Endothelial cell of umbilical vein (primary cell): Measurements from ENCODE around the gene WDR4. TPM values are rescaled to one million over a fixed set of nuclear protein-coding genes. Genes with fewer than 3 reads are reported as not detected.
"Not testable (repeated sequence)": the region's sequence is repeated elsewhere in the genome, so short reads cannot be mapped to it uniquely, and the experiment has no call there.

ENCODE experiments used
- BruUV-seq: library from RNA; stranded (reverse); fragments of 400-500 nt; replicated peaks from 2 replicates; lab custom pipeline; 2021; lab: Mats Ljungman, UMichigan
- CTCF ChIA-PET: fragments of 300-600, 350-600 bp; sonication (Branson Sonifier 250); formaldehyde crosslinking; loops from one replicate; lab custom pipeline; 2021; ENCODE audit warnings: antibody characterized with exemption, inconsistent platforms; lab: Charles Lee
- POLR2A ChIA-PET: fragments of 300-600, 350-600 bp; sonication (Branson Sonifier 250); formaldehyde crosslinking; loops from one replicate; lab custom pipeline; 2021; ENCODE audit warnings: antibody characterized with exemption, inconsistent platforms; lab: Charles Lee
- DNase-seq: peaks from one replicate; pipeline ENCODE4 v3.0.0-alpha.2; 2011; ENCODE audit warnings: low read depth, low spot score
- FAIRE-seq: peaks from 2 replicates; lab custom pipeline; 2011; peaks lifted over from hg19 to GRCh38; lab: Jason Lieb, UNC
- H2AFZ ChIP-seq: 2 replicates; pipeline ENCODE4 v1.6.0; 2012; ENCODE audit warnings: low read depth, low read length, control low read depth, inconsistent platforms
- H3K27ac ChIP-seq: 2 replicates; pipeline ENCODE4 v1.5.1; 2011; ENCODE audit warnings: low read depth, mild to moderate bottlenecking, control low read depth, low read length, moderate library complexity; ENCODE audit not compliant: insufficient read depth
- H3K27me3 ChIP-seq, 2 experiments: 2 replicates each; pipeline versions ENCODE4 v1.6.0 to v1.6.1; 2011; ENCODE audit warnings: low read length in 2 of 2, mixed read lengths in 1 of 2; ENCODE audit not compliant: control insufficient read depth in 2 of 2, insufficient read depth in 2 of 2
- H3K36me3 ChIP-seq, 2 experiments: 2 replicates in 1 of 2; 3 replicates in 1 of 2; pipeline ENCODE4 v1.5.1; 2011; ENCODE audit warnings: low read length in 2 of 2, mild to moderate bottlenecking in 1 of 2, moderate library complexity in 1 of 2; ENCODE audit not compliant: control insufficient read depth in 2 of 2, insufficient read depth in 2 of 2; ENCODE audit errors: extremely low read depth in 1 of 2
- H3K4me1 ChIP-seq: 3 replicates; pipeline ENCODE4 v1.5.1; 2011; ENCODE audit warnings: mild to moderate bottlenecking, low read length; ENCODE audit not compliant: control insufficient read depth, insufficient read depth; ENCODE audit errors: extremely low read depth
- H3K4me2 ChIP-seq: 2 replicates; pipeline ENCODE4 v1.6.1; 2011; ENCODE audit warnings: low read length, control low read depth, mixed read lengths; ENCODE audit not compliant: insufficient read depth
- H3K4me3 ChIP-seq, 3 experiments: fragments of 200-600 bp in 1 of 3; sonication (generic), shearing (Covaris generic) in 1 of 3; replicated peaks in 1 of 3; 2 replicates each; pipeline ENCODE4 v1.5.1; 2011 to 2016; ENCODE audit warnings: control low read depth in 3 of 3, low read length in 3 of 3, mild to moderate bottlenecking in 2 of 3, inconsistent platforms in 1 of 3, low read depth in 1 of 3, moderate library complexity in 1 of 3; ENCODE audit not compliant: insufficient read depth in 1 of 3
- H3K79me2 ChIP-seq: 2 replicates; pipeline ENCODE4 v1.6.0; 2012; ENCODE audit warnings: low read length, inconsistent platforms; ENCODE audit not compliant: control insufficient read depth, insufficient read depth
- H3K9ac ChIP-seq: replicated peaks from 2 replicates; pipeline ENCODE3; 2011; ENCODE audit warnings: low read length, control low read depth; ENCODE audit not compliant: insufficient read depth; ENCODE audit errors: extremely low read depth
- H3K9me1 ChIP-seq: replicated peaks from 3 replicates; pipeline ENCODE4 v1.6.0; 2011; ENCODE audit warnings: mild to moderate bottlenecking, low read length; ENCODE audit not compliant: control insufficient read depth, insufficient read depth; ENCODE audit errors: extremely low read depth
- H3K9me3 ChIP-seq: replicated peaks from 2 replicates; pipeline ENCODE4 v1.5.1; 2012; ENCODE audit warnings: low read length, inconsistent platforms; ENCODE audit not compliant: control insufficient read depth, insufficient read depth
- H4K20me1 ChIP-seq: replicated peaks from 2 replicates; pipeline ENCODE3; 2011; ENCODE audit warnings: mild to moderate bottlenecking, low read length; ENCODE audit not compliant: control insufficient read depth, insufficient read depth; ENCODE audit errors: extremely low read depth
- EZH2 ChIP-seq: IDR thresholded peaks from 2 replicates; pipeline ENCODE4 v1.6.1; 2012; ENCODE audit warnings: borderline replicate concordance, low read depth, mild to moderate bottlenecking, moderate library complexity, low read length, inconsistent platforms; ENCODE audit not compliant: severe bottlenecking
- FOS ChIP-seq: IDR thresholded peaks from 2 replicates; pipeline ENCODE4 v1.6.1; 2011; ENCODE audit warnings: mild to moderate bottlenecking, low read length, moderate library complexity, borderline replicate concordance; ENCODE audit not compliant: insufficient read depth
- GATA2 ChIP-seq: IDR thresholded peaks from 2 replicates; pipeline ENCODE4 v1.7.0; 2011; ENCODE audit warnings: low read depth, mild to moderate bottlenecking, moderate library complexity, mixed read lengths, low read length; ENCODE audit not compliant: insufficient read length, insufficient read depth
- JUN ChIP-seq: IDR thresholded peaks from 2 replicates; pipeline ENCODE4 v1.6.1; 2011; ENCODE audit warnings: borderline replicate concordance, low read depth; ENCODE audit not compliant: insufficient read length, insufficient read depth
- MYC ChIP-seq: IDR thresholded peaks from one replicate; pipeline ENCODE4 v1.6.1; 2011; ENCODE audit warnings: mild to moderate bottlenecking, low read depth, low read length
- POLR2A ChIP-seq: IDR thresholded peaks from 2 replicates; pipeline ENCODE4 v1.6.1; 2012; ENCODE audit warnings: low read depth, mild to moderate bottlenecking, control low read depth, low read length
- POLR2AphosphoS5 ChIP-seq: IDR thresholded peaks from 2 replicates; pipeline ENCODE4 v1.6.1; 2012; ENCODE audit warnings: low read depth, mild to moderate bottlenecking, control low read depth, low read length, moderate library complexity; ENCODE audit not compliant: insufficient read depth
- dilution Hi-C: fragments of 300-500 bp; cut with MboI; formaldehyde crosslinking; loops from one replicate; pipeline ENCODE4 v1.15.0; 2019; ENCODE audit warnings: low sequenced_read_pairs; ENCODE audit not compliant: extremely low pct_ligation_motif_present
- intact Hi-C: fragments of 100-400 bp; cut with micrococcal nuclease; formaldehyde crosslinking; loops from one replicate; pipeline ENCODE4 v1.10.0; 2022
- polyA plus RNA-seq, 4 experiments: library from polyadenylated mRNA; depleted of rRNA in 3 of 4; stranded (reverse) in 3 of 4; unstranded in 1 of 4; fragments of >200 nt; gene quantifications; 2 replicates each; pipeline versions ENCODE4 v1.2.1 to v1.2.3, GENCODE V29; 2011 to 2012; ENCODE audit warnings: missing spikeins in 1 of 4
- total RNA-seq: library from RNA; stranded (reverse); gene quantifications from 2 replicates; pipeline ENCODE4 v1.2.3, GENCODE V29; 2021
- TF ChIP-seq, protein P1 (sequence below): IDR thresholded peaks from 2 replicates; pipeline ENCODE4 v1.6.1; 2011; ENCODE audit not compliant: insufficient read depth, insufficient read length
- TF ChIP-seq, protein P2 (sequence below), 2 donors: IDR thresholded peaks; 1 replicate in 1 of 2; 2 replicates in 1 of 2; pipeline ENCODE4 v1.5.1; 2011; ENCODE audit warnings: low read length in 2 of 2, mild to moderate bottlenecking in 2 of 2, moderate library complexity in 2 of 2, control low read depth in 1 of 2, inconsistent platforms in 1 of 2, low read depth in 1 of 2; ENCODE audit not compliant: insufficient read depth in 1 of 2; ENCODE audit errors: extremely low read depth in 1 of 2

Gene WDR4
- total and polyA plus RNA-seq, 2 donors (not counting 3 experiments of a cell fraction or from before 2014, with no cell fraction given): 24.5 to 40.0 TPM

DNA sequence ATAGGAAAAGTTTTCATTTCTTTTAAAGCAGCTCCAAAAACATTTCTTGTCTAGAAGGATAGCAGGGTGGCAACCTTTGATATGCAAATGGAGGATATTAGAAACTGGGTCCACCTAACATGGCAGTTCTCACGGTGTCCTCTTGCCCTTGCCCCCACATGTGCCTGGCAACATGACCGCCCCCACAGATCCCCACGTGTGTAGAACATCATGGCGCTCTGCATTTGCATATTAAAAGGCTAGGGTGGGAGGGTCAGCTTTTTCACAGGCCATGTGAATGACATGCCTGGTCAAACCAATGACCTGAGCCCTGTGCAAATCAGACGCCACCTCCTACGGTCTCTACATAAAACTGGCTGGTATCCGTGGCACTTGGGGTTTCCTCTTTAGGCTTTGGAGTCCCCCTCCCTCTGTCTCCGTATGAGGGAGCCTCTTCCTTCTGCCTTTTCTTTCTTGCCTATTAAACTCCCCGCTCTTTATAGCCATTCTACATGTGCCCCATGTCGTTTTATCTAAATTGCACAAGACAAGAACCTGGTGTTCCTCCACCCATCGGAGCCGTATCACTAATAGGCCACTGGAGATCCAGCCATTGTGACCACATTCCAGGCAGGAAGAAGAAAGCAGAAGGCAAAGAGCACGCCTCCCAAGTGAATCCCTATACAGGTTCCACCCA is 71.3 kb downstream of the WDR4 start:
- H3K4me3 ChIP-seq: no peak overlapping the region
- H3K27me3 ChIP-seq: peaks cover 3 to 4% of the 10 kb centered on the region in 2 experiments
- no TSS peak for BruUV-seq
- dilution Hi-C loops: no loop called here
- no peaks in the 10 kb centered on the region for H3K9me1 ChIP-seq
- no peaks in the 10 kb centered on the region for H3K79me2 ChIP-seq
- POLR2A ChIA-PET: no interaction called here
- no peak overlapping the region for H3K27ac ChIP-seq
- no peaks in the 10 kb centered on the region for H4K20me1 ChIP-seq
- H3K4me2 ChIP-seq: no peak overlapping the region
- FAIRE-seq (no peak), DNase-seq (no peak)
- intact Hi-C loops: no loop called here
- no peaks in the 10 kb centered on the region for H3K36me3 ChIP-seq
- no peaks in the 10 kb centered on the region for H3K9me3 ChIP-seq
- no peaks in the 10 kb centered on the region for H3K4me1 ChIP-seq
- H2AFZ ChIP-seq: no peak overlapping the region
- TF ChIP-seq GATA2 (no peak), JUN (no peak), FOS (no peak), POLR2A (no peak), EZH2 (no peak), POLR2AphosphoS5 (no peak), MYC (no peak)
- TF ChIP-seq, protein P1, sequence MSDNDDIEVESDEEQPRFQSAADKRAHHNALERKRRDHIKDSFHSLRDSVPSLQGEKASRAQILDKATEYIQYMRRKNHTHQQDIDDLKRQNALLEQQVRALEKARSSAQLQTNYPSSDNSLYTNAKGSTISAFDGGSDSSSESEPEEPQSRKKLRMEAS: no peak
- TF ChIP-seq, protein P2, sequence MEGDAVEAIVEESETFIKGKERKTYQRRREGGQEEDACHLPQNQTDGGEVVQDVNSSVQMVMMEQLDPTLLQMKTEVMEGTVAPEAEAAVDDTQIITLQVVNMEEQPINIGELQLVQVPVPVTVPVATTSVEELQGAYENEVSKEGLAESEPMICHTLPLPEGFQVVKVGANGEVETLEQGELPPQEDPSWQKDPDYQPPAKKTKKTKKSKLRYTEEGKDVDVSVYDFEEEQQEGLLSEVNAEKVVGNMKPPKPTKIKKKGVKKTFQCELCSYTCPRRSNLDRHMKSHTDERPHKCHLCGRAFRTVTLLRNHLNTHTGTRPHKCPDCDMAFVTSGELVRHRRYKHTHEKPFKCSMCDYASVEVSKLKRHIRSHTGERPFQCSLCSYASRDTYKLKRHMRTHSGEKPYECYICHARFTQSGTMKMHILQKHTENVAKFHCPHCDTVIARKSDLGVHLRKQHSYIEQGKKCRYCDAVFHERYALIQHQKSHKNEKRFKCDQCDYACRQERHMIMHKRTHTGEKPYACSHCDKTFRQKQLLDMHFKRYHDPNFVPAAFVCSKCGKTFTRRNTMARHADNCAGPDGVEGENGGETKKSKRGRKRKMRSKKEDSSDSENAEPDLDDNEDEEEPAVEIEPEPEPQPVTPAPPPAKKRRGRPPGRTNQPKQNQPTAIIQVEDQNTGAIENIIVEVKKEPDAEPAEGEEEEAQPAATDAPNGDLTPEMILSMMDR (IDR thresholded peaks at IDR 0.05; ENCODE audit: extremely low read depth in 1 of 2, insufficient read depth in 1 of 2, low read depth in 1 of 2, low read length in 2 of 2): no peak
- H3K9ac ChIP-seq: no peak overlapping the region
- CTCF ChIA-PET: no interaction called here

DNA sequence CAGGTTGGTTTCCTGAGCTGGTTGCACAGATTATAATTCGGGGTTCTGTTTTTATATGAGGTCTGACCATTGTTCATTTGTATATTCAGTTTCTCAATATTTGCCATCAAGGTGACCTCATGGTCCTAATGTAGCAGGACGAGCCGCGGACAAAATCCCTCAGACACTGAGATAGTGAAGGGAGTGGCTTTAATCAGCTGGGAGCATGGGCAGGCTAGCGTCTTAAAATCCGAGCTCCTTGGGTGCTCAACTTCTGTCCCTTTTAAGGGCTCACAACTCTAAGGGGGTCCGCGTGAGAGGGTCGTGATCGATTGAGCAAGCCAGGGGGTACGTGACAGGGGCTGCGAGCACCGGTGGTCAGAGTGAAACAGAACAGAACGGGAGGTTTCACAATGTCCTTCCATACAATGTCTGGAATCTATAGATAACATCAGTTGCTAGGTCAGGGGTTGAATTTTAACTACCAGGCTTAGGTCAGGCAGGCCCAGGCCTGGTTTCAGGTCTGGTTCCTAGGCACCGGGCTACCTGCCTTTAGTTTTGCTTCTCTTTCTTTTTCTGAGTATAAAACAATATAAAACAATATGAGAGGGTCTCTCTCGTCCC is 71.9 kb downstream of the WDR4 start:
- POLR2A ChIA-PET, H4K20me1 ChIP-seq, H3K27ac ChIP-seq, H3K36me3 ChIP-seq, BruUV-seq, H3K4me2 ChIP-seq, FAIRE-seq, dilution Hi-C loops, H2AFZ ChIP-seq, H3K9ac ChIP-seq, DNase-seq, H3K9me3 ChIP-seq, intact Hi-C loops, H3K27me3 ChIP-seq, H3K79me2 ChIP-seq, H3K4me1 ChIP-seq, H3K4me3 ChIP-seq, H3K9me1 ChIP-seq: not testable (repeated sequence)
- CTCF ChIA-PET: interaction anchor here (0.8 kb wide), 1 partner anchor 19 kb away, joined by 3 read pairs; no protein-coding TSS in a partner anchor
